ENCODE measurements around the gene DHFR.

Gene DHFR

DNA sequence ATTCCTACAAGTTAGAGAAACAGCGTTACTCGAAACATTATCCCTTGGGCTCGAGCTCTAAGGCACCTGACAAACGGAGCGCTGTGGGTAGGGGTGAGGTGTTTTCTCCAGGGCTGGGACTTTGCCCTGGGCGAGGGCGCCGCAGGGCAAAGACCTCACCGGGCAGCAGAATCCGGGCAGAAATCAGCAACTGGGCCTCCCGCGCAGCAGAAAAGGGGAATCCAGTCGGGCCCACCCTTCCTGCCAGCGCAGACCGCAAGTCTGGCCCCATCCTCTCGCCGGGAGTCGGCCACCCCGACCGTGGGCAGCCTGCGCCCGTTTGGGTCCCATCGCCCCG lies 761 bp downstream of the DHFR start:
- DNase-seq, result no peak

- DNase-seq, result no peak
Observed at GRCh38 chr5:80653502-80653901, 1.3 kb downstream of the DHFR start.

- no peak for DNase-seq
Observed at GRCh38 chr5:80646926-80647325, 7.9 kb downstream of the DHFR start.

DNA sequence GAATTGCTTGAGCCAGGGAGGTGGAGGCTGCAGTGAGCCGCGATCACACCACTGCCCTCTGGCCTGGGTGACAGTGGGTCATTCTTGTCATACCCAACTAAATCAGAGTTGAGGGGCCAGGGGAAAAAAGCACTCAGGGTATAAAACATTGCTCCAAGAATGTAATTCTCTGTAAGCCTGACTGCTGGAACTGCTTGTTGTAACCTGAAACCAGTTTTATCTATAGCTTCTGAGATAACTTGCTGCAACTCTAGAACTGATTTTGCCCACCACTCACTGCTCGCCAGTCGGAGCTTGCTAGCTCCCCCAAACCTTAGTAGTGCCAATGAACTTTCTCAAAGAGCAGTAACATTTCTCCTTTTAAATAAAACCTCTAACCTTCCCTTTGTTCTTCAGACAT lies 9.9 kb downstream of the DHFR start:
- no peak for DNase-seq

- no peak for DNase-seq
Observed at GRCh38 chr5:80641353-80641752, 13.4 kb downstream of the DHFR start.

GRCh38 chr5:80634193-80634592 lies 20.6 kb downstream of the DHFR start:
- no peak for DNase-seq

DNA sequence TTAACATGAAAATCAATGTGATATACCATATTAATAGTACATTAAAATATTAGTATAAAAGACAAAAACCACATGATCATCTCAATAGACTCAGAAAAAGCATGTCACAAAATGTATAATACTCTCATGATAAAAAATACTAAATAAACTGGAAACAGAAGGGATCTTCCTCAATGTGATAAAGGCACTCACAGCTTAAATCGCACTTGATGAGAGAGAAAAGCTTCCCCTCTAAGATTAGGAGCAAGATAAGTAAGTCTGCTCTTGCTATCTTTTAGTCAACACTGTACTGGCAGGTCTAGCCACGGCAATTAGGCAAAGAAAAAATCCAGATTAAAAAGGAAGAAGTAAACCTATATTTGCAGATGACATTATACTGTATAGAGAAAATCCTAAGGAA lies 22.1 kb downstream of the DHFR start:
- no peak for DNase-seq

DNA sequence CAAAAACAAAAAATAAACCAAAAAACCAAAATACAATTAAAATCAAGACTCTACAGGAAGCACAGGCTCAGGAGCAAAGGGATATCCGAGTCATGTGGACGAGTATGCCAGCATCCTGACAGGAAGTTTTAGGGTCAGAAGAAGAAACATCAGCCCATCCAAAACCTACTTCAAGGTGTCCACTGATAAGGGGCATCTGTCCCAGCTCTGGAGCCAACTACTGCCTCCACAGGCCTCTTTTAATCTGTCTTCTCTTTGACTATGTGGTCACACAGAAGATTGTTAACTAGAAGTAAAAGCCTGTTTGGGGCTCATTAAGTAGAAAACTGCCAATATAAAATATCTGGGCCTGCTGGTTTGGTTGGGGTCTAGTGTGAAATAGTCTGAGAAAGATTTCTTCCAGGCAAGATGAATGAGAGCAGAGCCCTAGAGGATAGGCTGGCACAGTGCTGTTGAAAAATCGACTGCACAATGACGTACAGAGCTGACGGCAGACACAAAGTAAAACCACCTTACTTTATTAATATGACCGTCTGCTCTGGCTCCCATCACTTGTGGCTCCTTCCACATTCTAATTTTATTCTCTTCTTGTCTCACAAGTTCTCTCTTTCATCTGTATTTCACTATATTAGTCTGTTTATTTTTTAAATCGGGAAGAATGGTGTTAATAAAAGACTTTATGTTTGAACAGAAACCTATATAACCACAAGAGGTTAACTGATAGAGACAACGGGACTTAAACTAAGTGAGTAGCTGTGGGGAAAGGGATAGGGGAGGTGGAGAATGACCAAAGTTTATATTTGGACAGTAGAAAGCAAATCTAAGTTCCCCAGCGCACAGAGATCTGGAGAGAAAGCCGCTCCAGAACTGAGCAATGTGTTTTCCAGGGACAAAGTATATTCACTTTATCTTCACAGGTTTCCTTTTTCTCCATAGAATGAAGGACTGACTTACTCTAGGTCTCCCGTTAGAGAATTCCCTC lies 23.2 kb downstream of the DHFR start:
- no peak for DNase-seq

DNA sequence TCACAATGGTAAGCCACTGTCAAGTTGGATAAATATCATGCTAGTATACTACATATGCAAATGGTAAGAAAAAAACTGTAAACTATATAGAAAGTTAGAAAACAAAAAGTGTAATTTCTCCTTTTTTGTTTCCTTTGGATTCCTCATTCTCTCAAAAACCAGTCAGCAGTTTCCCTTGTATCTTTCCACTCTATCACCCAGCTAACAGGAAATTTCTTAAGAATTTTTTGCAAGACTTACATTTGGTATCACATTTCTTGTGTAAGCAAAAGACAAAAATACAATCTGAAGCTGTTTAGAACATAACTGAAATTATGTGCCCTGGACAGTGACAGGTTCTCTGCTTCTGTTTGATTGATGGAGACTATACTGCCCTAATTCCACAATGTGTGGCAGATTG lies 25.5 kb downstream of the DHFR start:
- DNase-seq, result no peak

DNA sequence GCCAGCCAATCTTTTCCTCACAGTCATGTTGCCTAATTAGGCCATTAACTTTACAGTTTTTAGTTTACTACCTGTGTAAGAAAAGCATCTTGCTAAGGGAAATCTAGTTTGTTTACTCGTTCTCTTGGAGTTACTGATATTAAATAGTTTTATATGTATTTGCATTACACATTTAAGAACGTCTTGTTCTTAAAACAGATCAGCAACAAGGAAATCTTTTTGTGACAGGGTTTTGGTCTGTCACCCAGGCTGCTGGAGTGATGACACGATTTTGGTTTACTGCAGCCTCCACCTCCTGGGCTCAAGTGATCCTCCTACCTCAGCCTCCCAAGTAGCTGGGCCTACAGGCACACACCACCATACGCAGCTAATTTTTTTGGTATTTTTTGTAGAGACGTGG lies 29.6 kb downstream of the DHFR start:
- DNase-seq, result no peak

- no peak for DNase-seq
Observed at GRCh38 chr5:80623999-80624398, 30.8 kb downstream of the DHFR start.

GRCh38 chr5:80622756-80623155 lies 32.0 kb downstream of the DHFR start:
- no peak for DNase-seq

- DNase-seq, result no peak
Observed at GRCh38 chr5:80620211-80620610, 34.6 kb downstream of the DHFR start.

DNA sequence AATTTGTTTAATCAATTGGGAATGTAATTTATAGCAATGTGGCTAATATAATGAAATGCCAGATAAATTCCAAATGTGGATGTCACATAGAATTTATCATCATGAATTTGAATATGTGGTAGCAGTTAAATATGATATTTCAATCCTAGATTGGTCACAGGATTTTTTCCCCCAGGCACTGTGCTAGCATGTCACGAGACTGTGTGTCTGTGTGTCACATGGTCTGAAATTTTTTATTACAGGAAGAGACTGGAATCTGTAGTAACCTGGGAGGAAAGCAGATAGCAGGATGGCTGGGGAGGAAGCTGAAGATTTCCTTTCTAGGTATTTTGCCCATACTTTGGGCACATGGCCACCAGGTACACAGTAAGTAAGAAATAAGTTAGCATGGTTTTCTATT lies 35.7 kb downstream of the DHFR start:
- DNase-seq, result no peak

- DNase-seq, result no peak
Observed at GRCh38 chr5:80618438-80618837, 36.3 kb downstream of the DHFR start.

GRCh38 chr5:80615266-80615914 lies 39.4 kb downstream of the DHFR start:
- no peak for DNase-seq

DNA sequence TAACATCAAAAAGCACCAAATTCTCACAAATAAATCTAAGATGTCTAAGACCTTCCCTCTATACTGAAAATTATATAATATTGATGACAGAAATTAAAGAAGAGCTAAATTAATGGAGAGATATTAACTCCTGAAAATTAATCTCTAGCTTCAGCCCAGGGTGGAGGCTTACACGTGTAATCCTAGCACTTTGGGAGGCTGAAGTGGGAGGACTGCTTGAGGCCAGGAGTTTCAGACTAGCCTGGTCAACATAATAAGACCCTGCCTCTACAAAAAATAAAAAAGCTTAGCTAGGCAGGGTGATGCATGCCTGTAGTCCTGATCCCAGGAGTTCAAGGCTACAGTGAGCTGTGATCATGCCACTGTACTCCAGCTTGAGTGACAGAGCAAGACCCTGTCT lies 45.1 kb downstream of the DHFR start:
- DNase-seq, result no peak

GRCh38 chr5:80608731-80609130 lies 46.1 kb downstream of the DHFR start:
- DNase-seq, result no peak

DNA sequence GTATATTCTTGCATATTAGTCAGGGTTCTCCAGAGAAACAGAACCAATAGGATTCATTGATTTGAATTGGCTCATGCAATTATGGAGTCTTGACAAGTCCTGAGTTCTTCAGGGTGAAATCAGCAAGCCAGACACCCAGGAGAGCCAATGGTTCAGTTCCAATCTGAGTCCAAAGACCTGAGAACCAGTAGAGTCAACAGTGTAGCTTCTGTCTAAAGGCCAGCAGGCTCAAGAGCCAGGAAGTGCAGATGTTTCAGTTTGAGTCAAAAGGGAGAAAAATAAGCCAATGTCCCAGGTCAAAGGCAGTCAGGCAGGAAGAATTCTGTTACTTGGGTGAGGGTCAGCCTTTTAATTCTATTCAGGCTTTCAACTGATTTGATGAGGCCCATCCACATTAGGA lies 47.0 kb downstream of the DHFR start:
- DNase-seq, result no peak

GRCh38 chr5:80607343-80607742 lies 47.4 kb downstream of the DHFR start:
- DNase-seq, result no peak

DNA sequence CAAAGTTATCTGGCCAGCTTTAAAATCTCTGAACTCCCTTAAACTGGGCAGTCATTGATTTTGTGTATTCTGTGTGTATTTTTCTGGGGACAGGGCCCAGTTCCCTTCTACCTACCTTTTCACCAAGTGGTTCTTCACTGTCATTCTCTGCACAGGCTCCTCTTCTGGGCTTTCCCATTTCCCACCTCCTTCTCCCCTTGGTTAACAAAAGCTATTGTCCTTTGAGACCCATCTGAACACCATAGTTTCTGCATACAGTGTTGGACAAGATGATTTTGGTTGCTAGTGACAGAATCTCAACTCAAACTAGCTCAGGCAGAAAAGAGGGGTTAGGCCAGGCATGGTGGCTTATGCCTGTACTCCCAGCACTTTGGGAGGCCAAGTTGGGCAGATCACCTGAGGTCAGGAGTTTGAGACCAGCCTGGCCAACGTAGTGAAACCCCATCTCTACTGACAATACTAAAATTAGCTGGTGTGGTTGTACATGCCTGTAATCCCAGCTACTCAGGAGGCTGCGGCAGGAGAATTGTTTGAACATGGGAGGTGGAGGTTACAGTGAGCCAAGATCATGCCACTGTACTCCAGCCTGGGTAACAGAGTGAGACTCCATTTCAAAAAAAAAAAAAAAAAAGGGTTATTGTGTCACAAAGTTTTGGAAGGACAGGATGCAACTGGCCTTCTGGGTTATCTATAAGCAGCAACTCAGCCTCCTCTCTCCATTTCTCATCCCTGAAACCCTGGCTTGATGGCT lies 53.7 kb downstream of the DHFR start:
- no peak for DNase-seq

- DNase-seq, result no peak
Observed at GRCh38 chr5:80597500-80597899, 57.3 kb downstream of the DHFR start.

GRCh38 chr5:80594810-80595209 lies 60.0 kb downstream of the DHFR start:
- DNase-seq, result no peak

GRCh38 chr5:80592761-80593160 lies 62.0 kb downstream of the DHFR start:
- DNase-seq, result no peak
